ENCODE results near the gene CMIP. TPM values are rescaled to one million over a fixed set of nuclear protein-coding genes. Genes with fewer than 3 reads are reported as not detected.

The CMIP gene
- total RNA-seq, 1 experiment from 2014 or later, result 48.2 TPM

DNA sequence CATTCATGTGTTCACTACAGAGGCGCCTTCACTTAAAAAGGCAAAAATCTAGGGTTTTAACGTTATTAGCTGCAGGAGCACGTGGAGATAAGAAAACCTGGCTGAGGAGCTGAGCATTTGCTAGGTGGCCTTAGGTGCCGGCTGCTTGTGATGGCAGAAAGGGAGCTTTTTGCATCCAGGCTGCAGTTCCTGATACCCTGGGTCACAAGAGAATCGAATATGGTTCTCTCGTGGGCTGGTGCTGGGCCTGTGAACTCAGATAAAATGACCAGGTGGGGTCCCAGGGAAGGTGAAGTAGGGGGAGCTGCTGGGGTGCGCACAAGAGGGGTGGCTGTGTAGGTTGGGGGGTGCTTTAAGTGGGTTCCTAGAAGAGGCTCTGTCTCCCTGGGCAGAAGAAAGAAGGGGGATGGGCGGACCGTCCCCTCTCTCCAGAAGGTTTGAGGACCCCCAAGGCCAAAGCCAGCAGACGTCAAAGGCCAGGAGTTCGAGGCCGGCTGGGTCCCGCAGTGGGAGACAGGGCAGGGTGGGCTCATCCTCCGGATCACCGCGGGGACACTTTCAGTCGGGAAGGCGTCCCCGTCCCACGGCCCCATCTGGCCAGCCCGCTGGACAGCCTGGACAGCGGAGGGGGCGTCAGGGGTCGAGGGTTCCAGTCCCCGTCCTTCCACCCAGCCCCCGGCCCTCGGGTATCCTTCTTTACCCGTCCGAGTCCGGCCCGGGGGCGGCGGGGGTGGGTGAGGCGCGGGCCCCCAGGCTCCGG is 740 bp upstream of the CMIP start:
- peak; percentile 52 for DNase-seq
- H2AFZ ChIP-seq (ENCODE audit: low read length), result no peak overlapping the region

More for the DNA sequence above, 740 bp upstream of the CMIP start:
- Histone ChIP-seq H3T11ph (ENCODE audit: low read length) (no peak overlapping the region), H3K23me2 (ENCODE audit: insufficient read length, low read depth, low read length, poor library complexity, severe bottlenecking) (peaks cover 13% of the 10 kb centered on the region), H3K9ac (ENCODE audit: extremely low read depth, insufficient read length, low read length) (peak overlapping the region; percentile 1), H3K56ac (ENCODE audit: insufficient read length, low read depth, low read length) (no peak overlapping the region), H3K14ac (ENCODE audit: insufficient read depth, low read length) (peak overlapping the region; percentile 84; the same call in 1 of the 2 replicates), H2BK12ac (ENCODE audit: insufficient read length, low read depth, low read length) (no peak overlapping the region), H4K91ac (ENCODE audit: insufficient read length, low read depth, low read length) (no peak overlapping the region), H4K8ac (replicated peaks; ENCODE audit: insufficient read length, low read depth, low read length) (no peak overlapping the region), H3K27ac (ENCODE audit: insufficient read length, low read depth, low read length) (no peak overlapping the region), H2BK5ac (ENCODE audit: insufficient read length, low read length) (no peak overlapping the region), H3K27me3 (ENCODE audit: insufficient read depth, low read length) (peaks cover 4% of the 10 kb centered on the region; the same call in 1 of the 2 replicates), H2BK120ac (ENCODE audit: low read depth, low read length, poor library complexity, severe bottlenecking) (no peak overlapping the region), H3K4me2 (ENCODE audit: insufficient read depth, insufficient read length, low read length) (peak overlapping the region; percentile 13), H3K4ac (ENCODE audit: low read depth, low read length) (no peak overlapping the region), H4K20me1 (ENCODE audit: control insufficient read depth, insufficient read depth, insufficient read length) (no peaks in the 10 kb centered on the region), H4K5ac (ENCODE audit: insufficient read length, low read depth, low read length) (no peak overlapping the region), H3K79me1 (ENCODE audit: insufficient read depth, low read depth, low read length, poor library complexity, severe bottlenecking) (no peaks in the 10 kb centered on the region), H3K79me2 (ENCODE audit: insufficient read depth, low read length) (peaks cover 22% of the 10 kb centered on the region; the same call in 1 of the 2 replicates), H2AK5ac (ENCODE audit: insufficient read length, low read length) (no peak overlapping the region), H3K4me1 (ENCODE audit: insufficient read depth, low read length) (peaks cover 2% of the 10 kb centered on the region; the same call in 1 of the 2 replicates), H3K9me3 (ENCODE audit: control insufficient read depth, low read depth, low read length) (no peaks in the 10 kb centered on the region), H2BK20ac (ENCODE audit: low read depth, low read length, poor library complexity, severe bottlenecking) (no peak overlapping the region), H3K18ac (ENCODE audit: insufficient read length, low read depth, low read length) (peak overlapping the region; percentile 60), H2BK15ac (ENCODE audit: low read depth, low read length) (no peak overlapping the region), H3K23ac (ENCODE audit: insufficient read length, low read depth, low read length) (no peak overlapping the region)
- Mint-ChIP-seq H3K36me3 (ENCODE audit: insufficient read depth in 1 of 3, low read depth in 3 of 3) (no peaks in the 10 kb centered on the region; a peak in 1 of 7 replicates), H3K27me3 (ENCODE audit: low read depth) (peaks cover 37% of the 10 kb centered on the region), H3K27ac (peak overlapping the region; percentile 17 to 78 (median 57); a peak in 4 of 7 replicates), H3K4me1 (peaks cover 41 to 42% of the 10 kb centered on the region in 2 experiments), H3K9me3 (no peaks in the 10 kb centered on the region), H3K4me3 (peak overlapping the region; percentile 71 to 87)
- no CpG with 5 or more reads among the region's 36 CpGs for WGBS (ENCODE audit: extremely low coverage, insufficient read length, low lambda C conversion rate)
- TF ChIP-seq, protein P1, sequence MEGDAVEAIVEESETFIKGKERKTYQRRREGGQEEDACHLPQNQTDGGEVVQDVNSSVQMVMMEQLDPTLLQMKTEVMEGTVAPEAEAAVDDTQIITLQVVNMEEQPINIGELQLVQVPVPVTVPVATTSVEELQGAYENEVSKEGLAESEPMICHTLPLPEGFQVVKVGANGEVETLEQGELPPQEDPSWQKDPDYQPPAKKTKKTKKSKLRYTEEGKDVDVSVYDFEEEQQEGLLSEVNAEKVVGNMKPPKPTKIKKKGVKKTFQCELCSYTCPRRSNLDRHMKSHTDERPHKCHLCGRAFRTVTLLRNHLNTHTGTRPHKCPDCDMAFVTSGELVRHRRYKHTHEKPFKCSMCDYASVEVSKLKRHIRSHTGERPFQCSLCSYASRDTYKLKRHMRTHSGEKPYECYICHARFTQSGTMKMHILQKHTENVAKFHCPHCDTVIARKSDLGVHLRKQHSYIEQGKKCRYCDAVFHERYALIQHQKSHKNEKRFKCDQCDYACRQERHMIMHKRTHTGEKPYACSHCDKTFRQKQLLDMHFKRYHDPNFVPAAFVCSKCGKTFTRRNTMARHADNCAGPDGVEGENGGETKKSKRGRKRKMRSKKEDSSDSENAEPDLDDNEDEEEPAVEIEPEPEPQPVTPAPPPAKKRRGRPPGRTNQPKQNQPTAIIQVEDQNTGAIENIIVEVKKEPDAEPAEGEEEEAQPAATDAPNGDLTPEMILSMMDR (conservative IDR thresholded peaks at IDR 0.05), result no peak

All from H9 (cell line).